DOHH2 (cell line): ENCODE results near the gene TKT.

Source experiments
- EZH2phosphoT487 ChIP-seq: fragments of 200-600 bp; sonication (generic); IDR thresholded peaks from 2 replicates; pipeline ENCODE4 v1.6.1; 2017; ENCODE audit warnings: borderline replicate concordance, mild to moderate bottlenecking, antibody characterized with exemption, low read length, moderate library complexity, mixed read lengths
- TF ChIP-seq, protein P1 (sequence below): fragments of 200-600 bp; sonication (generic); IDR thresholded peaks from one replicate; pipeline ENCODE4 v1.5.1; 2014; ENCODE audit warnings: antibody characterized with exemption, mild to moderate bottlenecking, low read depth, low read length; ENCODE audit not compliant: poor library complexity, severe bottlenecking

DNA sequence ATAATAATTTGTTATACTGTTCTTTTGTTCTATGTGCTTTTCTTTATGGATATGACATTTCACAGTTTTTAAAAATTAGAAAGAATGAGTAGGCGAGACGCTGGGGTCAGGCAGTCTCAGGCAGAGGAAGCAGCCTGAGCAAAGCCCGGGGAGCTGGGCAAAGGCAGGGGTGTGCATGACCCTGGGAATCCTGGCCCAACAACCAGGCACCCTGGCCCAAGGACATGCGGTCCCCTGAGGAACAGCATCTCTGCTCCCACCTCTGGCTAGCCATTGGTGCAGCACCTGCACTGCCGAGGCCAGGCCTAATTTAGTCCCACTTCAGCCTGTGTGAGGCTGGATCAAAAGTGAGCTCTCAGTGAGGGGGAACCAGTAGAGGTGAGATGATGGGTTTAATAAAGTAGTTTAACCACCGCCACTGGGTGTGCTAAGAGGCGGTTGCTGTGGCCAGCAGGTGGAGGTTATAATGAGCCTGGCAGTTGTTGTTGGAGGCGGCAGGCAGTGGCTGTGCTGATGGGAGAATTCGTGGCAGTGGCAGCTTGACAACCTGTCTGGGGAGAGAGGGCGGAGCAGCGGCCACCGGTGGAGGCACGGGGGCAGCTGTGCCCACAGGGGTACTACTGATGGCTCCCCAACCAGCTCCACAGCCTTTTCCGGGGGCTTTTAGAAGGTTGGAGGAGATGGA is 53.3 kb downstream of the TKT start:
- TF ChIP-seq EZH2phosphoT487 = no peak
- TF ChIP-seq, protein P1, sequence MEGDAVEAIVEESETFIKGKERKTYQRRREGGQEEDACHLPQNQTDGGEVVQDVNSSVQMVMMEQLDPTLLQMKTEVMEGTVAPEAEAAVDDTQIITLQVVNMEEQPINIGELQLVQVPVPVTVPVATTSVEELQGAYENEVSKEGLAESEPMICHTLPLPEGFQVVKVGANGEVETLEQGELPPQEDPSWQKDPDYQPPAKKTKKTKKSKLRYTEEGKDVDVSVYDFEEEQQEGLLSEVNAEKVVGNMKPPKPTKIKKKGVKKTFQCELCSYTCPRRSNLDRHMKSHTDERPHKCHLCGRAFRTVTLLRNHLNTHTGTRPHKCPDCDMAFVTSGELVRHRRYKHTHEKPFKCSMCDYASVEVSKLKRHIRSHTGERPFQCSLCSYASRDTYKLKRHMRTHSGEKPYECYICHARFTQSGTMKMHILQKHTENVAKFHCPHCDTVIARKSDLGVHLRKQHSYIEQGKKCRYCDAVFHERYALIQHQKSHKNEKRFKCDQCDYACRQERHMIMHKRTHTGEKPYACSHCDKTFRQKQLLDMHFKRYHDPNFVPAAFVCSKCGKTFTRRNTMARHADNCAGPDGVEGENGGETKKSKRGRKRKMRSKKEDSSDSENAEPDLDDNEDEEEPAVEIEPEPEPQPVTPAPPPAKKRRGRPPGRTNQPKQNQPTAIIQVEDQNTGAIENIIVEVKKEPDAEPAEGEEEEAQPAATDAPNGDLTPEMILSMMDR = no peak
